Measurements from ENCODE around the gene SHANK1.
A peak's percentile ranks its signal among the peaks of the same experiment; 100 is the strongest.

The SHANK1 gene

GRCh38 chr19:50690439-50690838, 29.2 kb downstream of the SHANK1 start:
- Histone ChIP-seq H3K4me3 (ENCODE audit: insufficient read length, low read depth) (no peak overlapping the region), H3K9me3 (ENCODE audit: insufficient read depth, low read length) (no peaks in the 10 kb centered on the region), H3K36me3 (ENCODE audit: insufficient read depth, insufficient read length, low read length) (no peaks in the 10 kb centered on the region), H3K27me3 (ENCODE audit: insufficient read depth, insufficient read length) (peaks cover 52% of the 10 kb centered on the region), H3K9ac (ENCODE audit: insufficient read length, low read depth) (no peak overlapping the region), H3K4me1 (ENCODE audit: insufficient read depth, insufficient read length) (peaks cover 4% of the 10 kb centered on the region)
- TF ChIP-seq ZNF274 (IDR thresholded peaks at IDR 0.05; ENCODE audit: low read depth, low read length) (no peak), YY1 (IDR thresholded peaks at IDR 0.05; ENCODE audit: insufficient read depth, insufficient read length) (no peak), SUZ12 (IDR thresholded peaks at IDR 0.05; ENCODE audit: extremely low read depth, insufficient read depth, insufficient read length) (no peak)
- DNase-seq (ENCODE audit: low read depth, low spot score): no peak

DNA sequence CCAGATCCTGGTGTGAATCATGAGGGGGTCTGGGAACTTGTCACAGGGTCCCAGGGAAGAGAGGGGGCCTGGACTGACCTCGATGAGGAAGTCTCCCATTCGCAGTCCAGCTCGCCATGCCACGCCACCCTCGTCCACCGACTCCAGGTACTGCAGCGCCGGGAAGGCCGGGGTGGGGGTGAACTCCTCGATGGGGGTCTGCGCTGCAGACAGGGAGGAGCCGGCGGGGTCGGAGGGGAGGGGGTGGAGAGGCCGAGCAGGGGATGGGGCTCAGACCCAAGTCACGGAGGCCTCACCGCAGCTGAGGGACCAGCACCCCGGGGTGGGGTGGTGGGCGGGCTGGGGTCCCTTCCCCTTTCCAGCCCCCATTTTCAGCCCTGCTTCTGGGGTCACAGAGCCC, 30.8 kb downstream of the SHANK1 start:
- DNase-seq (ENCODE audit: low read depth, low spot score): no peak
- H3K36me3 ChIP-seq (ENCODE audit: insufficient read depth, insufficient read length, low read length): no peaks in the 10 kb centered on the region
- no peak for TF ChIP-seq ZNF274 (IDR thresholded peaks at IDR 0.05; ENCODE audit: low read depth, low read length)
- no peak for TF ChIP-seq SUZ12 (IDR thresholded peaks at IDR 0.05; ENCODE audit: extremely low read depth, insufficient read depth, insufficient read length)
- TF ChIP-seq YY1 (IDR thresholded peaks at IDR 0.05; ENCODE audit: insufficient read depth, insufficient read length): no peak
- no peaks in the 10 kb centered on the region for H3K9me3 ChIP-seq (ENCODE audit: insufficient read depth, low read length)
- H3K27me3 ChIP-seq (ENCODE audit: insufficient read depth, insufficient read length): peaks cover 43% of the 10 kb centered on the region
- no peak overlapping the region for H3K4me3 ChIP-seq (ENCODE audit: insufficient read length, low read depth)
- peaks cover under 1% of the 10 kb centered on the region for H3K4me1 ChIP-seq (ENCODE audit: insufficient read depth, insufficient read length)
- H3K9ac ChIP-seq (ENCODE audit: insufficient read length, low read depth): no peak overlapping the region

- no peak overlapping the region for H3K9ac ChIP-seq (ENCODE audit: insufficient read length, low read depth)
- no peak for DNase-seq (ENCODE audit: low read depth, low spot score)
- TF ChIP-seq SUZ12 (IDR thresholded peaks at IDR 0.05; ENCODE audit: extremely low read depth, insufficient read depth, insufficient read length) (no peak), ZNF274 (IDR thresholded peaks at IDR 0.05; ENCODE audit: low read depth, low read length) (no peak), YY1 (IDR thresholded peaks at IDR 0.05; ENCODE audit: insufficient read depth, insufficient read length) (no peak)
- no peaks in the 10 kb centered on the region for H3K9me3 ChIP-seq (ENCODE audit: insufficient read depth, low read length)
- H3K4me3 ChIP-seq (ENCODE audit: insufficient read length, low read depth): no peak overlapping the region
- H3K36me3 ChIP-seq (ENCODE audit: insufficient read depth, insufficient read length, low read length): no peaks in the 10 kb centered on the region
- H3K27me3 ChIP-seq (ENCODE audit: insufficient read depth, insufficient read length): peaks cover 23% of the 10 kb centered on the region
- no peaks in the 10 kb centered on the region for H3K4me1 ChIP-seq (ENCODE audit: insufficient read depth, insufficient read length)
These were observed 33.1 kb downstream of the SHANK1 start for GRCh38 chr19:50686310-50687032.

- H3K4me3 ChIP-seq (ENCODE audit: insufficient read length, low read depth): no peak overlapping the region
- no peaks in the 10 kb centered on the region for H3K36me3 ChIP-seq (ENCODE audit: insufficient read depth, insufficient read length, low read length)
- TF ChIP-seq SUZ12 (IDR thresholded peaks at IDR 0.05; ENCODE audit: extremely low read depth, insufficient read depth, insufficient read length) (no peak), ZNF274 (IDR thresholded peaks at IDR 0.05; ENCODE audit: low read depth, low read length) (no peak), YY1 (IDR thresholded peaks at IDR 0.05; ENCODE audit: insufficient read depth, insufficient read length) (no peak)
- peaks cover 21% of the 10 kb centered on the region for H3K27me3 ChIP-seq (ENCODE audit: insufficient read depth, insufficient read length)
- H3K4me1 ChIP-seq (ENCODE audit: insufficient read depth, insufficient read length): peaks cover 6% of the 10 kb centered on the region
- H3K9ac ChIP-seq (ENCODE audit: insufficient read length, low read depth): no peak overlapping the region
- no peaks in the 10 kb centered on the region for H3K9me3 ChIP-seq (ENCODE audit: insufficient read depth, low read length)
- DNase-seq (ENCODE audit: low read depth, low spot score): no peak
These were observed 40.2 kb downstream of the SHANK1 start for GRCh38 chr19:50679177-50680125.

DNA sequence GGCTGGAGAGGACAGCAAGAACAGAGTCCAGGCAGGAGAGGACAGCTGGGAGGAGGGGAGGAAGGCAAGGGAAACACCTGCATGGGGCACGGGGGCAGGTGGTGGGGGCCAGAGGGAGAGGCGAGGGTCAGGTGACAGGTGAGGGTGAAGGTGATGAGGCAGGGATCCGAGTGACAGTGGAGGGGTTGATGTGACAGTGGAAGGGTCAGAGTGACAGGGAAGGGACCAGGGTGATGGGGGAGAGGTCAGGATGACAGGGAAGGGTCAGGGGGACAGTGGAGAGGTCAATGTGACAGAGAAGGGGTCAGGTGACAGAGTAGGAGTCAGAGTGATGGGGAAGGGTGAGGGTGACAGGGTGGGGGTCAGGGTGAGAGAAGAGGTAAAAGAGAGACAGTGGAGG, 41.3 kb downstream of the SHANK1 start:
- H3K9me3 ChIP-seq (ENCODE audit: insufficient read depth, low read length): no peaks in the 10 kb centered on the region
- no peaks in the 10 kb centered on the region for H3K36me3 ChIP-seq (ENCODE audit: insufficient read depth, insufficient read length, low read length)
- peaks cover 21% of the 10 kb centered on the region for H3K27me3 ChIP-seq (ENCODE audit: insufficient read depth, insufficient read length)
- peak overlapping the region; percentile 42 for H3K9ac ChIP-seq (ENCODE audit: insufficient read length, low read depth)
- peaks cover 8% of the 10 kb centered on the region for H3K4me1 ChIP-seq (ENCODE audit: insufficient read depth, insufficient read length)
- no peak for DNase-seq (ENCODE audit: low read depth, low spot score)
- TF ChIP-seq YY1 (IDR thresholded peaks at IDR 0.05; ENCODE audit: insufficient read depth, insufficient read length) (no peak), SUZ12 (IDR thresholded peaks at IDR 0.05; ENCODE audit: extremely low read depth, insufficient read depth, insufficient read length) (no peak), ZNF274 (IDR thresholded peaks at IDR 0.05; ENCODE audit: low read depth, low read length) (no peak)
- H3K4me3 ChIP-seq (ENCODE audit: insufficient read length, low read depth): no peak overlapping the region

DNA sequence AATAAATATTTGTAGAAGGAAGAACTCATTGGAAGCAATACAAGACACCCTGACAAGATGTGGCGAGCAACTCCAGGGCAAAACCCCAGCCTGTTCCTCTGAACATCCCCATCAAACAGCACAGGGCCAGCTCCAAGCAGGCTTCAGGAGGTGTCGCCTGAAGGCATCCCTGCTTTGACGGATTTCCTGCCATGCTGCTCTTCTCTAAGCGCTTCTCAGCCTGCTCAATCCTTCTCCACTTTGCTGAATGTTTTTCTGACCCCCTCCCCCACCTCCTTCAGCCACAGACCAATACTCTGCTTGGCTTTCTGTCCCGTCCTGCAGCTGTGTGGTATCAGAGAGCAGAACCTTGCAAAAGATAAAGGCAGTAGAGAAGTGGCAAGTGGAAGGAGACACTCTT, 42.0 kb downstream of the SHANK1 start:
- no peak for DNase-seq (ENCODE audit: low read depth, low spot score)
- no peak overlapping the region for H3K4me3 ChIP-seq (ENCODE audit: insufficient read length, low read depth)
- peaks cover 21% of the 10 kb centered on the region for H3K27me3 ChIP-seq (ENCODE audit: insufficient read depth, insufficient read length)
- TF ChIP-seq SUZ12 (IDR thresholded peaks at IDR 0.05; ENCODE audit: extremely low read depth, insufficient read depth, insufficient read length): no peak
- no peak for TF ChIP-seq YY1 (IDR thresholded peaks at IDR 0.05; ENCODE audit: insufficient read depth, insufficient read length)
- TF ChIP-seq ZNF274 (IDR thresholded peaks at IDR 0.05; ENCODE audit: low read depth, low read length): no peak
- H3K4me1 ChIP-seq (ENCODE audit: insufficient read depth, insufficient read length): peaks cover 8% of the 10 kb centered on the region
- H3K9me3 ChIP-seq (ENCODE audit: insufficient read depth, low read length): no peaks in the 10 kb centered on the region
- no peaks in the 10 kb centered on the region for H3K36me3 ChIP-seq (ENCODE audit: insufficient read depth, insufficient read length, low read length)
- H3K9ac ChIP-seq (ENCODE audit: insufficient read length, low read depth): no peak overlapping the region

Data from NT2/D1 (cell line).